Measurements from ENCODE around the gene ANKRD13B.

The ANKRD13B gene

DNA sequence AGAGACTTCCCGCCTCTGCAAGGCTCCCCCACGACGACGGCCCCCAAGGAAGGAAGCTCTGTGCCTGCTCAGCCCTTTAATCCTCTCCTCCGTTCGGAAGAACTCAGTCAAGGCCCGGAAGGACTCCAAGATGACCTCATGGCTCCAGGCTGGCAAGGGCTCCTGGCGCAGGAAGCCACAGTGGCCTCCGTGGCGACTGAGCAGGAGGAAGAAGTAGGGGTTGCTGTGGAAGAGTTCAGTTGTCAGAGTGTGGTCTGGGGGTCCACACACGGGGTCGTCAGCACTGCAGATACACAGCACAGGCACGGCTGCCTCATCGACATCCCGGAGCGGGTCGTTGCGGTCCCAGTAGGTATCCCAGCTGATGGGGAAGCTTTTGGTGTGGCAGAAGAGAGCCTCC, 30.3 kb upstream of the ANKRD13B start:
- Histone ChIP-seq H3K27ac (ENCODE audit: low read depth, low read length) (no peak overlapping the region), H3K4me3 (ENCODE audit: low read length) (no peak overlapping the region), H3K27me3 (ENCODE audit: control insufficient read depth, insufficient read depth, low read length) (no peaks in the 10 kb centered on the region), H3K4me1 (ENCODE audit: control insufficient read depth, insufficient read depth, low read length) (peaks cover 2% of the 10 kb centered on the region), H3K9ac (ENCODE audit: low read length) (no peak overlapping the region), H3K36me3 (ENCODE audit: control insufficient read depth, insufficient read depth, low read length) (peaks cover 5% of the 10 kb centered on the region)

- H3K4me1 ChIP-seq (ENCODE audit: control insufficient read depth, insufficient read depth, low read length): peaks cover 2% of the 10 kb centered on the region
- H3K27me3 ChIP-seq (ENCODE audit: control insufficient read depth, insufficient read depth, low read length): no peaks in the 10 kb centered on the region
- H3K4me3 ChIP-seq (ENCODE audit: low read length): no peak overlapping the region
- no peak overlapping the region for H3K27ac ChIP-seq (ENCODE audit: low read depth, low read length)
- peaks cover 5% of the 10 kb centered on the region for H3K36me3 ChIP-seq (ENCODE audit: control insufficient read depth, insufficient read depth, low read length)
- no peak overlapping the region for H3K9ac ChIP-seq (ENCODE audit: low read length)
Observed at GRCh38 chr17:29563816-29564215, 29.1 kb upstream of the ANKRD13B start.

- H3K27ac ChIP-seq (ENCODE audit: low read depth, low read length): no peak overlapping the region
- H3K4me1 ChIP-seq (ENCODE audit: control insufficient read depth, insufficient read depth, low read length): peaks cover 10% of the 10 kb centered on the region
- peak overlapping the region; percentile 26 for H3K9ac ChIP-seq (ENCODE audit: low read length)
- H3K36me3 ChIP-seq (ENCODE audit: control insufficient read depth, insufficient read depth, low read length): peaks cover 5% of the 10 kb centered on the region
- H3K4me3 ChIP-seq (ENCODE audit: low read length): peak overlapping the region; percentile 60
- no peaks in the 10 kb centered on the region for H3K27me3 ChIP-seq (ENCODE audit: control insufficient read depth, insufficient read depth, low read length)
Observed at GRCh38 chr17:29565643-29566472, 27.1 kb upstream of the ANKRD13B start.

GRCh38 chr17:29566473-29567303, 26.2 kb upstream of the ANKRD13B start, which contains the start of gene ABHD15:
Gene ABHD15 (minus strand): TSS chr17:29567037. CDS start chr17:29566966, 71 bp downstream.
- peaks cover 8% of the 10 kb centered on the region for H3K36me3 ChIP-seq (ENCODE audit: control insufficient read depth, insufficient read depth, low read length)
- peak within 1 kb of the TSS; percentile 70 for H3K27ac ChIP-seq (ENCODE audit: low read depth, low read length)
- peaks cover 9% of the 10 kb centered on the region for H3K4me1 ChIP-seq (ENCODE audit: control insufficient read depth, insufficient read depth, low read length)
- no peaks in the 10 kb centered on the region for H3K27me3 ChIP-seq (ENCODE audit: control insufficient read depth, insufficient read depth, low read length)
- H3K9ac ChIP-seq (ENCODE audit: low read length): peak within 1 kb of the TSS; percentile 58
- H3K4me3 ChIP-seq (ENCODE audit: low read length): peak within 1 kb of the TSS; percentile 88

DNA sequence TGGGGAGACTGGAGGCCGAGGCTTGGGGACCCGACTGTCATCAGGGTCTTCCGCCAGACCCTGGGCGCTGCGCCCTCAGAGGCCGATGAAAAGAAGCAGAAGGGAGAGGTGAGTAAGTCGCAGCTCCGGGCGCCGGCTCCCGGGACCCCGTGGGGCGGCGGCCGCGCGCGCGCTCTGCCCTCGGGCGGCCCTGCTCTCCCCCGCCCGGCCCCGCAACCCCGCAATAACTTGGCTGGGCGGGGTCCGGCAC, 25.7 kb upstream of the ANKRD13B start:
- Histone ChIP-seq H3K27ac (ENCODE audit: low read depth, low read length) (peak overlapping the region; percentile 70), H3K4me1 (ENCODE audit: control insufficient read depth, insufficient read depth, low read length) (peaks cover 10% of the 10 kb centered on the region), H3K4me3 (ENCODE audit: low read length) (peak overlapping the region; percentile 88), H3K27me3 (ENCODE audit: control insufficient read depth, insufficient read depth, low read length) (no peaks in the 10 kb centered on the region), H3K9ac (ENCODE audit: low read length) (peak overlapping the region; percentile 58), H3K36me3 (ENCODE audit: control insufficient read depth, insufficient read depth, low read length) (peaks cover 6% of the 10 kb centered on the region)

- peak overlapping the region; percentile 88 for H3K4me3 ChIP-seq (ENCODE audit: low read length)
- H3K27me3 ChIP-seq (ENCODE audit: control insufficient read depth, insufficient read depth, low read length): no peaks in the 10 kb centered on the region
- H3K27ac ChIP-seq (ENCODE audit: low read depth, low read length): peak overlapping the region; percentile 70
- peaks cover 3% of the 10 kb centered on the region for H3K36me3 ChIP-seq (ENCODE audit: control insufficient read depth, insufficient read depth, low read length)
- H3K4me1 ChIP-seq (ENCODE audit: control insufficient read depth, insufficient read depth, low read length): peaks cover 11% of the 10 kb centered on the region
- H3K9ac ChIP-seq (ENCODE audit: low read length): peak overlapping the region; percentile 58
Observed at GRCh38 chr17:29567554-29568330, 25.2 kb upstream of the ANKRD13B start.

- peaks cover 3% of the 10 kb centered on the region for H3K36me3 ChIP-seq (ENCODE audit: control insufficient read depth, insufficient read depth, low read length)
- peak within 1 kb of the TSS; percentile 88 for H3K4me3 ChIP-seq (ENCODE audit: low read length)
- H3K9ac ChIP-seq (ENCODE audit: low read length): peak within 1 kb of the TSS; percentile 61
- no peaks in the 10 kb centered on the region for H3K27me3 ChIP-seq (ENCODE audit: control insufficient read depth, insufficient read depth, low read length)
- peaks cover 11% of the 10 kb centered on the region for H3K4me1 ChIP-seq (ENCODE audit: control insufficient read depth, insufficient read depth, low read length)
- peak within 1 kb of the TSS; percentile 78 for H3K27ac ChIP-seq (ENCODE audit: low read depth, low read length)
Observed at GRCh38 chr17:29568331-29569244, 24.3 kb upstream of the ANKRD13B start, which contains the start of gene TP53I13. Gene TP53I13 (plus strand): TSS chr17:29568701. CDS start chr17:29568759, 58 bp downstream.

GRCh38 chr17:29569245-29569950, 23.5 kb upstream of the ANKRD13B start:
- peaks cover 3% of the 10 kb centered on the region for H3K36me3 ChIP-seq (ENCODE audit: control insufficient read depth, insufficient read depth, low read length)
- peak overlapping the region; percentile 61 for H3K9ac ChIP-seq (ENCODE audit: low read length)
- no peaks in the 10 kb centered on the region for H3K27me3 ChIP-seq (ENCODE audit: control insufficient read depth, insufficient read depth, low read length)
- peak overlapping the region; percentile 78 for H3K27ac ChIP-seq (ENCODE audit: low read depth, low read length)
- peak overlapping the region; percentile 82 for H3K4me3 ChIP-seq (ENCODE audit: low read length)
- H3K4me1 ChIP-seq (ENCODE audit: control insufficient read depth, insufficient read depth, low read length): peaks cover 11% of the 10 kb centered on the region

DNA sequence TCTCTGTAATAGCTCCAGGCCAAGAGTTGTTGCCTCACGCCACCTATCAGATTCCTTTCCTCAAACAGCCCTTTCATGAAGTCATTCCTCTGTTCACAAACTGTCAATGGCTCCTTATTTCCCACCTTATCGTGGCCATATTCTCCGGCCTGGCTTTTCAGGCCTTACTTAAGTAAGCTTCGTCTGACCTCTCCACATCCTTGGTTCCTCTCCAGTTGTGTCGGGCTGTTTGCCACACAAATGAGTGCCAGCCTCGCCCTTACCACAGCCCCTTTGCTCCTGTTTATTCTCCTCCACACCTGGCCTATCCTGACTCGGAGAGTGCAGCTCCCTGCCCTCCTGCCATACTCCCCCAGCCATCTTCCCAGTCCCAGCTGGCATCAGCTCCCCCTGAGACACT, 22.4 kb upstream of the ANKRD13B start:
- no peak overlapping the region for H3K9ac ChIP-seq (ENCODE audit: low read length)
- H3K4me1 ChIP-seq (ENCODE audit: control insufficient read depth, insufficient read depth, low read length): peaks cover 11% of the 10 kb centered on the region
- peaks cover 12% of the 10 kb centered on the region for H3K36me3 ChIP-seq (ENCODE audit: control insufficient read depth, insufficient read depth, low read length)
- H3K4me3 ChIP-seq (ENCODE audit: low read length): no peak overlapping the region
- no peaks in the 10 kb centered on the region for H3K27me3 ChIP-seq (ENCODE audit: control insufficient read depth, insufficient read depth, low read length)
- no peak overlapping the region for H3K27ac ChIP-seq (ENCODE audit: low read depth, low read length)

- Histone ChIP-seq H3K36me3 (ENCODE audit: control insufficient read depth, insufficient read depth, low read length) (peaks cover 21% of the 10 kb centered on the region), H3K4me1 (ENCODE audit: control insufficient read depth, insufficient read depth, low read length) (peaks cover 11% of the 10 kb centered on the region), H3K4me3 (ENCODE audit: low read length) (no peak overlapping the region), H3K27me3 (ENCODE audit: control insufficient read depth, insufficient read depth, low read length) (no peaks in the 10 kb centered on the region), H3K9ac (ENCODE audit: low read length) (no peak overlapping the region), H3K27ac (ENCODE audit: low read depth, low read length) (no peak overlapping the region)
Observed at GRCh38 chr17:29571486-29571882, 21.4 kb upstream of the ANKRD13B start.
